BE2C (cell line): Measurements from ENCODE around the gene ICAM1.
"Not testable (repeated sequence)": the region's sequence is repeated elsewhere in the genome, so short reads cannot be mapped to it uniquely, and the experiment has no call there.

Source experiments
- DNase-seq: peaks from one replicate; pipeline ENCODE4 v3.0.0-alpha.2; 2020
- H3K27me3 ChIP-seq: fragments of 250-450 bp; sonication (Bioruptor Pico); 2 replicates; pipeline ENCODE4 v1.5.1; 2020; ENCODE audit warnings: mild to moderate bottlenecking
- H3K36me3 ChIP-seq: fragments of 250-450 bp; sonication (Bioruptor Pico); 2 replicates; pipeline ENCODE4 v1.5.1; 2020; ENCODE audit warnings: mild to moderate bottlenecking
- H3K4me1 ChIP-seq: fragments of 250-450 bp; sonication (Bioruptor Pico); 2 replicates; pipeline ENCODE4 v1.5.1; 2020
- H3K4me3 ChIP-seq: 2 replicates; pipeline ENCODE4 v1.5.1; 2011; ENCODE audit warnings: low read depth, low read length
- H3K9me3 ChIP-seq: fragments of 250-450 bp; sonication (Bioruptor Pico); 2 replicates; pipeline ENCODE4 v1.5.1; 2020
- CTCF ChIP-seq: IDR thresholded peaks from 2 replicates; pipeline ENCODE4 v1.5.1; 2012; ENCODE audit warnings: mild to moderate bottlenecking, low read depth, low read length

The ICAM1 gene

GRCh38 chr19:10279737-10280442, 9.0 kb downstream of the ICAM1 start:
- no peaks in the 10 kb centered on the region for H3K36me3 ChIP-seq
- H3K9me3 ChIP-seq = no peaks in the 10 kb centered on the region
- H3K4me3 ChIP-seq = no peak overlapping the region

GRCh38 chr19:10282043-10282442, 11.1 kb downstream of the ICAM1 start:
- H3K9me3 ChIP-seq, H3K27me3 ChIP-seq, DNase-seq, H3K36me3 ChIP-seq, H3K4me3 ChIP-seq, H3K4me1 ChIP-seq: not testable (repeated sequence)

More at GRCh38 chr19:10279737-10280442, 9.0 kb downstream of the ICAM1 start:
- no peaks in the 10 kb centered on the region for H3K4me1 ChIP-seq
- peaks cover 27% of the 10 kb centered on the region for H3K27me3 ChIP-seq
- no peak for TF ChIP-seq CTCF
- DNase-seq = no peak

- H3K36me3 ChIP-seq = no peaks in the 10 kb centered on the region
- H3K4me1 ChIP-seq = no peaks in the 10 kb centered on the region
- no peak for DNase-seq
- TF ChIP-seq CTCF = no peak
- H3K27me3 ChIP-seq = peaks cover 13% of the 10 kb centered on the region
- no peak overlapping the region for H3K4me3 ChIP-seq
- no peaks in the 10 kb centered on the region for H3K9me3 ChIP-seq
Measured at GRCh38 chr19:10283301-10284064, 12.6 kb downstream of the ICAM1 start.

GRCh38 chr19:10284065-10284959, 13.4 kb downstream of the ICAM1 start:
- H3K36me3 ChIP-seq = no peaks in the 10 kb centered on the region
- no peaks in the 10 kb centered on the region for H3K4me1 ChIP-seq
- H3K27me3 ChIP-seq = peaks cover 19% of the 10 kb centered on the region
- no peak for DNase-seq
- no peak for TF ChIP-seq CTCF
- no peaks in the 10 kb centered on the region for H3K9me3 ChIP-seq
- H3K4me3 ChIP-seq = no peak overlapping the region

GRCh38 chr19:10284960-10285278, 14.0 kb downstream of the ICAM1 start:
- H3K9me3 ChIP-seq = no peaks in the 10 kb centered on the region
- H3K27me3 ChIP-seq = peaks cover 25% of the 10 kb centered on the region
- H3K36me3 ChIP-seq = no peaks in the 10 kb centered on the region
- H3K4me1 ChIP-seq = no peaks in the 10 kb centered on the region
- no peak overlapping the region for H3K4me3 ChIP-seq
- no peak for TF ChIP-seq CTCF
- no peak for DNase-seq

- Histone ChIP-seq H3K27me3 (peaks cover 29% of the 10 kb centered on the region), H3K9me3 (no peaks in the 10 kb centered on the region), H3K36me3 (no peaks in the 10 kb centered on the region), H3K4me3 (no peak overlapping the region), H3K4me1 (no peaks in the 10 kb centered on the region)
- no peak for TF ChIP-seq CTCF
- no peak for DNase-seq
Measured at GRCh38 chr19:10285393-10285792, 14.5 kb downstream of the ICAM1 start.
